OCI-LY1 (cell line): ENCODE measurements around the gene PSMD6.

Experiments used
- H2AFZ ChIP-seq: fragments of 200-600 bp; sonication (generic), shearing (Covaris generic); 2 replicates; pipeline ENCODE4 v1.6.0; 2014; ENCODE audit warnings: antibody characterized with exemption, mild to moderate bottlenecking, low read length
- H3F3A ChIP-seq: fragments of 200-600 bp; sonication (generic), shearing (Covaris generic); 2 replicates; pipeline ENCODE4 v1.6.0; 2014; ENCODE audit warnings: mild to moderate bottlenecking, antibody characterized with exemption, low read length, moderate library complexity; ENCODE audit not compliant: insufficient read depth
- H3K27ac ChIP-seq: fragments of 200-600 bp; sonication (generic); 2 replicates; pipeline ENCODE4 v1.5.1; 2014; ENCODE audit warnings: low read length, mixed run types, mild to moderate bottlenecking, low read depth; ENCODE audit not compliant: poor library complexity, severe bottlenecking
- H3K27me3 ChIP-seq: fragments of 200-600 bp; sonication (generic); 2 replicates; pipeline ENCODE4 v1.6.0; 2014; ENCODE audit warnings: antibody characterized with exemption, mild to moderate bottlenecking, low read length, moderate library complexity; ENCODE audit not compliant: insufficient read depth
- H3K36me3 ChIP-seq: fragments of 200-600 bp; sonication (generic); 2 replicates; pipeline ENCODE4 v1.6.1; 2014; ENCODE audit warnings: mild to moderate bottlenecking, antibody characterized with exemption, low read length, moderate library complexity, mixed read lengths; ENCODE audit not compliant: insufficient read depth
- H3K4me1 ChIP-seq: fragments of 200-600 bp; sonication (generic); 2 replicates; pipeline ENCODE4 v1.5.1; 2014; ENCODE audit warnings: mild to moderate bottlenecking, low read length, moderate library complexity; ENCODE audit not compliant: insufficient read depth, severe bottlenecking
- H3K4me2 ChIP-seq: fragments of 200-600 bp; sonication (generic), shearing (Covaris generic); 2 replicates; pipeline ENCODE4 v1.6.1; 2014; ENCODE audit warnings: low read length
- H3K4me3 ChIP-seq: fragments of 200-600 bp; sonication (generic); 2 replicates; pipeline ENCODE4 v1.5.1; 2014; ENCODE audit warnings: low read length, low read depth, mild to moderate bottlenecking, mixed read lengths; ENCODE audit not compliant: poor library complexity, severe bottlenecking
- H3K79me2 ChIP-seq: fragments of 200-600 bp; shearing (Covaris generic); 2 replicates; pipeline ENCODE4 v1.6.1; 2016; ENCODE audit warnings: mixed run types, low read length, mixed read lengths; ENCODE audit not compliant: insufficient read depth
- H3K9ac ChIP-seq: fragments of 200-600 bp; sonication (generic), shearing (Covaris generic); 2 replicates; pipeline ENCODE4 v1.6.1; 2014; ENCODE audit warnings: mild to moderate bottlenecking, low read length, mixed read lengths
- H3K9me2 ChIP-seq: fragments of 200-600 bp; sonication (generic), shearing (Covaris generic); 2 replicates; pipeline ENCODE4 v1.6.1; 2014; ENCODE audit warnings: low read depth, mild to moderate bottlenecking, low read length, mixed read lengths
- H3K9me3 ChIP-seq: fragments of 200-600 bp; shearing (Covaris generic); 2 replicates; pipeline ENCODE4 v1.6.1; 2014; ENCODE audit warnings: low read length, mixed read lengths
- H4K20me1 ChIP-seq: fragments of 200-600 bp; sonication (generic), shearing (Covaris generic); 2 replicates; pipeline ENCODE4 v1.6.0; 2016; ENCODE audit warnings: mild to moderate bottlenecking, low read length; ENCODE audit not compliant: insufficient read depth
- EZH2 ChIP-seq: fragments of 200-600 bp; sonication (generic), shearing (Covaris generic); IDR thresholded peaks from 2 replicates; pipeline ENCODE4 v1.8.0; 2017; ENCODE audit warnings: borderline replicate concordance, mixed run types, mild to moderate bottlenecking, antibody characterized with exemption, low read length, moderate library complexity, mixed read lengths
- TF ChIP-seq, protein P1 (sequence below): fragments of 200-600 bp; sonication (generic), shearing (Covaris generic); IDR thresholded peaks from 2 replicates; pipeline ENCODE4 v1.5.1; 2017; ENCODE audit warnings: mild to moderate bottlenecking, antibody characterized with exemption, low read length, moderate library complexity, mixed read lengths

Gene PSMD6

DNA sequence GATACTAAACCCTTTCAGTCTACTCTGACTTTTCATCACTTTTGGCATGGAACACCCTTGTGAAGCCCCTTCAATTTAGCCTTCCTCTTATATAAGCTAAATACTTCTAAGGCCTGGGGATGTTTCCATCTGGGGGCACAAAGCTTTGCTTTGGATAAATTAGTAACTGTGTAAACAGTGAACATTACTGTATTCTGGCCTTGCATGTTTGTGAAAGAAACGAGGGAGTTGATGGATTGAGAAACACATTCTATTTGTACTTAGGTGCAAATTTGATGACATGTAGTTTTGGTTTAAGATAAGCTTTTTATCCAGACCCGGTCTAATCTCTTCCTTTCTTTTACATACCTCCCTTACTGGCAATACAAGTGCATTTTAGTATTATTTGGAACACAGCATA lies 19.7 kb downstream of the PSMD6 start:
- Histone ChIP-seq H3K4me2 (no peak overlapping the region), H4K20me1 (no peaks in the 10 kb centered on the region), H3K36me3 (peaks cover 85% of the 10 kb centered on the region), H2AFZ (no peak overlapping the region), H3K4me3 (no peak overlapping the region), H3K27me3 (no peaks in the 10 kb centered on the region), H3K79me2 (no peaks in the 10 kb centered on the region), H3K4me1 (no peaks in the 10 kb centered on the region), H3K9ac (no peak overlapping the region), H3F3A (no peaks in the 10 kb centered on the region), H3K9me2 (no peaks in the 10 kb centered on the region), H3K9me3 (no peaks in the 10 kb centered on the region), H3K27ac (no peak overlapping the region)
- TF ChIP-seq EZH2 = no peak
- TF ChIP-seq, protein P1, sequence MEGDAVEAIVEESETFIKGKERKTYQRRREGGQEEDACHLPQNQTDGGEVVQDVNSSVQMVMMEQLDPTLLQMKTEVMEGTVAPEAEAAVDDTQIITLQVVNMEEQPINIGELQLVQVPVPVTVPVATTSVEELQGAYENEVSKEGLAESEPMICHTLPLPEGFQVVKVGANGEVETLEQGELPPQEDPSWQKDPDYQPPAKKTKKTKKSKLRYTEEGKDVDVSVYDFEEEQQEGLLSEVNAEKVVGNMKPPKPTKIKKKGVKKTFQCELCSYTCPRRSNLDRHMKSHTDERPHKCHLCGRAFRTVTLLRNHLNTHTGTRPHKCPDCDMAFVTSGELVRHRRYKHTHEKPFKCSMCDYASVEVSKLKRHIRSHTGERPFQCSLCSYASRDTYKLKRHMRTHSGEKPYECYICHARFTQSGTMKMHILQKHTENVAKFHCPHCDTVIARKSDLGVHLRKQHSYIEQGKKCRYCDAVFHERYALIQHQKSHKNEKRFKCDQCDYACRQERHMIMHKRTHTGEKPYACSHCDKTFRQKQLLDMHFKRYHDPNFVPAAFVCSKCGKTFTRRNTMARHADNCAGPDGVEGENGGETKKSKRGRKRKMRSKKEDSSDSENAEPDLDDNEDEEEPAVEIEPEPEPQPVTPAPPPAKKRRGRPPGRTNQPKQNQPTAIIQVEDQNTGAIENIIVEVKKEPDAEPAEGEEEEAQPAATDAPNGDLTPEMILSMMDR = no peak

DNA sequence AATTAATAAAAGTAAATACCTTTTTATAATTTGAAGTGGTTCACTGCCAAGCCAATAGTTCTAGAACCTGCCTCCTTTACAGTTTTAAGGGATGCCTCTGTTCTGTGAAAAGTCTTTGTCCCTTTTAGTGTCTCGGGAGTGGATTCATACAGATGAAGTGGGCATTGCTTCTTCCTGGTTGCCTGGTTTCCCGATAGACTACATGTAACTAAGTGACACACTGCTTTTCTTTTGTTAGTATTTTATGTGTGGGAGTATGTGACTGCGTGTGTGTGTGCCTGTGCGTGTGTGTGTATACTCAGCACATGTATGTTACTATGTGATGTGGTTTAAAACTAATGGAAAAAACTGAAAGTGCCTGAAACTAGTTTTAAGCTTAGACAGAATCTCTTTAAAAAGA lies 21.1 kb downstream of the PSMD6 start:
- no peak for TF ChIP-seq EZH2
- TF ChIP-seq, protein P1 = no peak
- Histone ChIP-seq H3K27me3 (no peaks in the 10 kb centered on the region), H3K36me3 (peaks cover 85% of the 10 kb centered on the region), H2AFZ (no peak overlapping the region), H3K9me3 (no peaks in the 10 kb centered on the region), H4K20me1 (no peaks in the 10 kb centered on the region), H3K4me3 (no peak overlapping the region), H3K4me1 (no peaks in the 10 kb centered on the region), H3K27ac (no peak overlapping the region), H3K4me2 (no peak overlapping the region), H3K9ac (no peak overlapping the region), H3K79me2 (no peaks in the 10 kb centered on the region), H3K9me2 (no peaks in the 10 kb centered on the region), H3F3A (no peaks in the 10 kb centered on the region)

DNA sequence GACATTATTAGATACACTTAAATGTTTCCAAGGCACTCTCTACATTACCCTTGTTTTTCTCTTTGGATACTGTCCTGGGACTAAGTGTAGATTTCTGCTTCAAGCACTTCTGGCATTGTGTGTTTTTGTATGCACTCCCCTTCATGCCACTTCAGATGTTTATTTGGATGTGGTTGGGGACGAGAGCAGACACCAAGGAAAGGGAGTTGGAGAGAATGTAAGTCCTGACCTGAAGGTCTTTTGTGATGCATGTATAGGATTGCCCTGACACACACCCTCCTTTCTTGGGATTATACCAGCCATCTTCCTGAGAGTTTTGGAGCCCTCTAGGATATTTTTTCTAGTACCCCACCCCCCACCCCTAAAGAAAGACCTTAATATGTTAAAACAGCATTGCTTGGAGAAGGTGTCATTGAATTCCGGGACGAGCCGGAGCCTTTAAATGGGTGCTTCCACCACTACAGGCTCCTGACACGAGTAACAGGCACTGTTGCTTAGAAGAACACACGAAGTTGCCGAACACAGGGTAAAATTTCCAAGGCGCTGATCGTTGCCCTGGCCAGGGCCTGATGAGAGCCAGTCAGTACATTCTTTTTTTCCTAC lies 22.7 kb downstream of the PSMD6 start:
- no peaks in the 10 kb centered on the region for H3K27me3 ChIP-seq
- no peaks in the 10 kb centered on the region for H4K20me1 ChIP-seq
- no peaks in the 10 kb centered on the region for H3K4me1 ChIP-seq
- no peaks in the 10 kb centered on the region for H3K9me3 ChIP-seq
- no peak overlapping the region for H3K27ac ChIP-seq
- TF ChIP-seq EZH2 = no peak
- TF ChIP-seq, protein P1 = no peak
- no peaks in the 10 kb centered on the region for H3K79me2 ChIP-seq
- H2AFZ ChIP-seq = no peak overlapping the region
- no peak overlapping the region for H3K4me2 ChIP-seq
- H3K36me3 ChIP-seq = peaks cover 85% of the 10 kb centered on the region
- H3K9ac ChIP-seq = no peak overlapping the region
- H3F3A ChIP-seq = no peaks in the 10 kb centered on the region
- no peaks in the 10 kb centered on the region for H3K9me2 ChIP-seq
- H3K4me3 ChIP-seq = no peak overlapping the region
